Measurements from ENCODE around the gene ZDHHC7. TPM values are rescaled to one million over a fixed set of nuclear protein-coding genes. Genes with fewer than 3 reads are reported as not detected.

ZDHHC7 gene
- total RNA-seq, 3 donors from 2014 or later (not counting 1 experiment from before 2014, with no cell fraction given): 37.9 to 64.9 (median 45.2) TPM

- H3K9me3 ChIP-seq (ENCODE audit: control insufficient read depth, insufficient read depth, low read length): no peaks in the 10 kb centered on the region
- H3K4me1 ChIP-seq (ENCODE audit: control insufficient read depth, insufficient read depth, low read length): peaks cover 25% of the 10 kb centered on the region
- Mint-ChIP-seq H3K27ac (peak overlapping the region; percentile 100), H3K4me1 (peaks cover 24 to 40% of the 10 kb centered on the region in 2 donors), H3K9me3 (no peaks in the 10 kb centered on the region), H3K4me3 (peak overlapping the region; percentile 98), H3K36me3 (peaks cover 6% of the 10 kb centered on the region), H3K27me3 (ENCODE audit: low read depth in 2 of 2) (peaks cover 0 to 4% of the 10 kb centered on the region in 2 donors)
- H3K36me3 ChIP-seq (ENCODE audit: control insufficient read depth, insufficient read depth, low read length): no peaks in the 10 kb centered on the region
- peak overlapping the region; percentile 66 for H3K4me3 ChIP-seq (ENCODE audit: low read length)
- WGBS (ENCODE audit: insufficient coverage): 19% methylated on average over 17 of the region's 17 CpGs
- intact Hi-C loops (cut with micrococcal nuclease): loop anchor here (1.0 to 2.0 kb wide), 3 partner anchors 15 to 75 kb away; partner anchors contain the start of gene KIAA0513
- no peak for ATAC-seq
- TF ChIP-seq CTCF (IDR thresholded peaks at IDR 0.05): no peak
- peak overlapping the region; percentile 93 for H3K27ac ChIP-seq (ENCODE audit: low read length)
- no peaks in the 10 kb centered on the region for H3K27me3 ChIP-seq (ENCODE audit: control insufficient read depth, insufficient read depth, low read length)
- DNase-seq: no peak
These were observed 530 bp upstream of the ZDHHC7 start for GRCh38 chr16:85011846-85012284.

- no peak for TF ChIP-seq CTCF (IDR thresholded peaks at IDR 0.05)
- Mint-ChIP-seq H3K27ac (peak overlapping the region; percentile 100), H3K4me3 (peak overlapping the region; percentile 99), H3K36me3 (peaks cover 6% of the 10 kb centered on the region), H3K4me1 (peaks cover 29 to 46% of the 10 kb centered on the region in 2 donors), H3K27me3 (ENCODE audit: low read depth in 2 of 2) (peaks cover 0 to 4% of the 10 kb centered on the region in 2 donors), H3K9me3 (no peaks in the 10 kb centered on the region)
- intact Hi-C loops (cut with micrococcal nuclease): loop anchor here (2.0 kb wide), 1 partner anchor 76 kb away; no protein-coding TSS in a partner anchor
- Histone ChIP-seq H3K27ac (ENCODE audit: low read length) (peak overlapping the region; percentile 82), H3K9me3 (ENCODE audit: control insufficient read depth, insufficient read depth, low read length) (no peaks in the 10 kb centered on the region), H3K4me1 (ENCODE audit: control insufficient read depth, insufficient read depth, low read length) (peaks cover 19% of the 10 kb centered on the region), H3K36me3 (ENCODE audit: control insufficient read depth, insufficient read depth, low read length) (no peaks in the 10 kb centered on the region), H3K27me3 (ENCODE audit: control insufficient read depth, insufficient read depth, low read length) (no peaks in the 10 kb centered on the region), H3K4me3 (ENCODE audit: low read length) (peak overlapping the region; percentile 78)
- DNase-seq: no peak
- 40% methylated on average over 6 of the region's 9 CpGs for WGBS (ENCODE audit: insufficient coverage)
- ATAC-seq: no peak
These were observed 847 bp downstream of the ZDHHC7 start for GRCh38 chr16:85010446-85010930.

- peaks cover 6% of the 10 kb centered on the region for H3K36me3 Mint-ChIP-seq
- peak overlapping the region in 1 of 2 donors; percentile 100 for H3K27ac Mint-ChIP-seq
- no peak for DNase-seq
- no peaks in the 10 kb centered on the region for H3K36me3 ChIP-seq (ENCODE audit: control insufficient read depth, insufficient read depth, low read length)
- H3K9me3 Mint-ChIP-seq: no peaks in the 10 kb centered on the region
- H3K9me3 ChIP-seq (ENCODE audit: control insufficient read depth, insufficient read depth, low read length): no peaks in the 10 kb centered on the region
- no peak overlapping the region for H3K4me3 ChIP-seq (ENCODE audit: low read length)
- no peak for TF ChIP-seq CTCF (IDR thresholded peaks at IDR 0.05)
- peaks cover 0 to 4% of the 10 kb centered on the region in 2 donors for H3K27me3 Mint-ChIP-seq (ENCODE audit: low read depth in 2 of 2)
- ATAC-seq: no peak
- peaks cover 47 to 66% of the 10 kb centered on the region in 2 donors for H3K4me1 Mint-ChIP-seq
- H3K4me1 ChIP-seq (ENCODE audit: control insufficient read depth, insufficient read depth, low read length): peaks cover 33% of the 10 kb centered on the region
- 86% methylated on average over 3 of the region's 3 CpGs for WGBS (ENCODE audit: insufficient coverage)
- no peaks in the 10 kb centered on the region for H3K27me3 ChIP-seq (ENCODE audit: control insufficient read depth, insufficient read depth, low read length)
- no peak overlapping the region for H3K4me3 Mint-ChIP-seq
- intact Hi-C loops (cut with micrococcal nuclease): no loop called here
- no peak overlapping the region for H3K27ac ChIP-seq (ENCODE audit: low read length)
These were observed 3.1 kb downstream of the ZDHHC7 start for GRCh38 chr16:85008271-85008670.
